Fibroblast of peridontal ligament (primary cell): Measurements from ENCODE around the gene VKORC1L1.
"Not testable (repeated sequence)": the region's sequence is repeated elsewhere in the genome, so short reads cannot be mapped to it uniquely, and the experiment has no call there.

Source experiments
- DNase-seq: peaks from one replicate; pipeline ENCODE4 v3.0.0-alpha.2; 2010; ENCODE audit errors: extremely low read depth

The VKORC1L1 gene

GRCh38 chr7:65884983-65885382 is 12.1 kb downstream of the VKORC1L1 start:
- not testable (repeated sequence) for DNase-seq

GRCh38 chr7:65885533-65885932 is 12.7 kb downstream of the VKORC1L1 start:
- DNase-seq: not testable (repeated sequence)

DNA sequence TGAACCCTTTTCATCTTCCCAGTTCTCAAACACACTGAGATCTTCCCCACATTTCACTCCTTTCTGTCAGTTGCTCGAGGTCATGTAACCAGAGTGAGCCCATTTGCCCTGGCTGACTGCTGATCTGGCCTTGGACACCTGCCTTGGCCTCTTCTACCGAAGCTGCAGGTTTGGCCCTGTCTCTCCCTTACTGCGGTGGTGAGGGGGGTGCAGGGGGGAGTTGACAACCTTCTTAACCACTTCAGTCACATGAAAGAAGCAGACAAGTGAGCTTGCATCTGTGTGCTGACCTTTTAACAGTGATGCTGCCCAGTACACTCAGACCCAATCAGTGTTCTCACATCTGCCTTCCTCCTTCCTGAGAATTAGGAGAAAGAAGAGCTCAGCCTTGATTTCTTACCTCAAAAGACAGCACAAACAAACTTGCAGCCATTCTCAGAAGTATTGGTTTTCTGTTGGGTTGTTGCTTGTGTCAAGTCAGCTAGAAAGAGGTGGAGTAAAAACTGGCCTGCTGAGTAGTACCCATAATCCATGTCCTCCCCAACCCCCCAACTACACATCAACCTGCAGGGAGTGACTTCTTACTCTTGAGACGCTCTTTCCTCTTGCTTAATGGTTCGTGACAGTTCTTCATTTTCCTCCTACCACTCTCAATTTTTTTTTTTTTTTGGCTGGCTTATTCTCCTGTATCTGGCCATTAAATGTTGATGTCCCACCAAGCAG is 15.7 kb downstream of the VKORC1L1 start:
- DNase-seq: not testable (repeated sequence)

DNA sequence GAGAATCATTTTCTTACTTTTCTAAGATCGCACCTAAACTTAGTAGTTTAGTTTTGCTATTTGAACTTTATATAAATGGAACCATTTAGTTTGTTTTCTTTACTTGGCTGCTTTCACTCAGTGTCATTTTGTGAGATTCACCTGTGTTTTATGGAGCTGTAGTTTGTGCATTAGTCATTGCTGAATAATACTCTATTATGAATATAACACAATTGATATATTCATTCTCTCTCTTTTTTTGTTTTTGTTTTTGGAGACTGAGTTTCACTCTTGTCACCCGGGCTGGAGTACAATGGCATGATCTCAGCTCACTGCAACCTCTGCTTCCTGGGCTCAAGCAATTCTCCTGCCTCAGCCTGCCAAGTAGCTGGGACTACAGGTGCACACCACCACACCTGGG is 16.8 kb downstream of the VKORC1L1 start:
- DNase-seq: not testable (repeated sequence)

GRCh38 chr7:65892161-65892560 is 19.3 kb downstream of the VKORC1L1 start:
- DNase-seq: no peak

DNA sequence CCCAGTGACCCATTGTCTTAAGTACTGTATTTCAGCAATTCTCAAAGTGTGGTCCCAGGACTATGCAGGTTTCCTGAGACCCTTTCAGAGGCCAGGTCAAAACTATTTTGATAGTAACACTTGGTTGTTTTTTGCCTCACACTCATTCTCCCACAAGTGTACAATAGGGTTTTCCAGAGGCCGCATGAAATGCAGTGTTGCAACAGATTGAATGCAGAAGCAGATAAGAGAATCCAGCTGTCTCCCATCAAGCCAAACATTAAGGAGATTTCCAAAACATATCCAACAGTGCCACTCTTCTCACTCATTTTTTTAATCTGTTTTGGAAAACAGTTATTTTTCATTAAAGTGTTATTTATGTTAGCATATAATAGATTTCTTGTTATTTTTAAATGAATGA is 20.0 kb downstream of the VKORC1L1 start:
- DNase-seq: peak; percentile 10

DNA sequence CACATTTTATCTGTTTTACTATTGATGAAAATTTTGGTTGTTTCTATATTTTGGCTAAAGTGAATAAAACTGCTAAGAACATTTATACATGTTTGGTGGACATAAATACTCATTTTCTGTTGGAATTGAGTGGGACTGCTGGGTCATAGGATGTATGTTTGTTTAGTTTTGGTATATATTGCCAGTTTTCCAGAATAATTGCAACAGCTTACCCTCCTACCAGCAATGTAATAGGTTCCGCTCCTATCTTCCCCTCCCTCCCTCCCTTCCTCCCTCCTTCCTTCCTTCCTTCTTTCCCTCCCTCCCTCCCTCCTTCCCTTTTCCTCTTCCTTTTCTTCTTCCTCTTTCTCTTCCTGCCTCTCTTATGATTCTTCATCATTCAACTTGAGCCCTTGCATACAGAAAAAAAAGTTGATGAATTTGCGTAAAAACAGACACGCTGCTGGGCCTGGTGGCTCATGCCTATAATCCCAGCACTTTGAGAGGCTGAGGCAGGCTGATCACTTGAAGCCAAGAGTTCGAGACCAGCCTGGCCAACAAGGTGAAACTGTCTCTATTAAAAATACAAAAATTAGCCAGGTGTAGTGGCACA is 23.5 kb downstream of the VKORC1L1 start:
- no peak for DNase-seq

DNA sequence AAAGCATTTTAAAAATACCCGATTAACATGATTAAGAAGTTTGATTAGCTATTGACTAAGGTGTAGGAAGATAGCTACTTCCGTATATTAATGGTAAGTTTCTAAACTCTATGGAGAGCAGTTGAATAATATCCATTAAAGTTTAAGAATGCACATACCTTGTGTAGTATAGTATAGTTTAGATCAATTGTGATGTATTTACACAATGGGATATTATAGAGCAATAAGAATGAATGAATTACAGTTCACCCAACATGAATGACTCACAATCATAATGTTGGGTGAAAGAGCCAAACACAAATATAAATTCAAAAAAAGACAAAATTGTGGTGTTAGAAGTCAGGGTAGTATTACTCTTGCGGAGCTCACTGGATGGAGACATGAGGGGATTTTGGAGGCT is 24.4 kb downstream of the VKORC1L1 start:
- not testable (repeated sequence) for DNase-seq

DNA sequence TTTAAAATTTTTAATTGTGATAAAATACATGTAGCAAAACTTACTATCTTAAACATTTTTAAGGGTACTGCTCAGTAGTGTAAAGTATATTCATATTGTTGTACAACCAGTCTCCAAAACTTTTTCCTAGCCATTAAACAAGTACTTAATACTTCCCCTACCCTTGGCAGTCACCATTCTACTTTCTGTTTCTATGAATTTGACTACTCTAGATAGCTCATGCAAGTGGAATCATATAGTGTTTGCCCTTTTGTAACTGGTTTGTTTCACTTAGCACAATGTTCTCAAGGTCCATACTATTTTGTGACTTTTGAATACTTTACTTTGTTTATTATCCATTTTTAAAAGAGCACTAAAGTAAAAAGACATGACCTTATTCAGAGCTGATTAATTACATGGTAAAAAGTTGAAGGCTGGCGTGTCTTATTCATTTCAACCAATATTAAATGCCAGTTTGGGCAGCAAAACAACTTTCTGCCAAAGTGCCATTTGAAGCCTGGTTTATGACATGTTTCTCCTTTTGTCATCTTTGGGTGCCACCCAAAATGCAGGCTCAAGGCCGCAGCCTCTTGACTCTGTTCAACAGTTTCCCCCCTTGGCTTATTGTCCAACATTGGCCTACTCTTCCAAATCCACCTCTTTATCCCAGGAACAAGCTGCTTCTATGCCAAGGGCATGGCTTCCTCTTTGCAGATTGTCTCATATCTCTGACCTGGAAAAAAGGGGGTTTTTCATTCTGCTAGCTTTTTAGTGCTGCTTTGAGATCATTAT is 26.0 kb downstream of the VKORC1L1 start:
- not testable (repeated sequence) for DNase-seq

GRCh38 chr7:65902306-65902705 is 29.4 kb downstream of the VKORC1L1 start:
- DNase-seq: no peak

- no peak for DNase-seq
These were observed 34.8 kb downstream of the VKORC1L1 start for GRCh38 chr7:65907501-65908198.

DNA sequence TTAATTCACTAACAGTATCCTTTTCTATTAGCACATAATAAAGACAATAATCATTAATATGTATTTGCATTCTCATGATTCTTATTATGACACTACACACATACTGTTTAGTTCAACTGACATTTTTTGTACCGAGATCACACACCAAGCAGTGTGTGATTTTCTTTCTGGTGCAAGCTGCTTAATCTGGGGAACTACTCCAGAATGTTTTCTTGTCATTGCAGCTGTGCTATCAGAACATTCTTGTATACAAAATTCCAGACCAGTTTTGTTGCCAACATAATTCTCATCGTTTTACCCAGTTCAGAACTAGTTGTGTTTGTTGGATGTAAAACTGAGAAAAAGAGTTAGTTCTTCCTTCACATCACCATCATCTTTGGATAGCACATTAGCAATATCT is 37.4 kb downstream of the VKORC1L1 start:
- peak; percentile 35 for DNase-seq

DNA sequence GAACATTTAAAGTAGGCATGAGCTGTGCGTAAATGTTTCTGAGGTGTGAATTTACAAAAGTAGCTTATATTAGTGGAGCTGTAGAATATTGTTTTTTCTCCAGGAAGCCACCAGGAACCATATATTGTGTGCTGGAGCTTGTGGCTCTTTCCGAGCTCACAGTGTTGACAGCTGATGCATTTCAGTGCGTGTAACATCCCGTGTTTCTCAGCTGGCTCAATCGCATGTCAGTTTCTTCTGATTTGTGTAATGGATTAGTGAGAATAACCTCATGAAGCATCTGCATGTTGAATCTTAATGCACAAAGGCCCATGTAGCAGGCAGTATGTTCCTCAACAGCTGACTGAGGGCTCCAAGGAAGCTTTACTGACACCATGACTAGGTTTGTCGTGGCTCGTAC is 39.4 kb downstream of the VKORC1L1 start:
- no peak for DNase-seq

DNA sequence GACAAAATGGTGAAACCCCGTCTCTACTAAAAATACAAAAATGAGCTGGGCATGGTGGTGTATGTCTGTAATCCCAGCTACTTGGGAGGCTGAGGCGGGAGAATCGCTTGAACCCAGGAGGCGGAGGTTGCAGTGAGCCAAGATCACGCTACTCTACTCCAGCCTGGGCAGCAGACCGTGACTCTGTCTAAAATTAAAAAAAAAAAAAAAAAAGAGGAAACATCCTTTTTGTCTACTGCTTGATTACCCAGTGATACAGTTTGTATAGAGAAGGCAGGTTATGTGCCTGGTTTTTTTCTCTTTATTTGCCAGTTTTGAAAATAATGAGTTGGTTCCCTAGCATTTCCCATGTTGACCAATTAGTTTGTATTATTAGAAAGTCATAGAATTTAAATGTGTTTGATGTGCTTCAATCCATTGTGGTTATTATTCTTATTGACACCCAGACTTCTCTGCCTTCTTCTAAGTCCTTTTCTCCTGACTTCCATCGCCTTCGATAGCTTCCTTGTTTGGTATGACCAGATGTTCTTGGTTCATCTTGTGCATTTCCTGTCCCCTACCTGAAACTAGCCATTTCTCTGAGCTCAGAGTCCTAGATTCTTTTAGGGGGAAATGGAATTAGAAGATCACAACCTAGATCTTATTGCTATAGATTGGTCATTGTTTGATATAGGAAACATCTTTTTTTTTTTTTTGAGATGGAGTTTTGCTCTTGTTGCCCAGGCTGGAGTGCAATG is 43.2 kb downstream of the VKORC1L1 start:
- DNase-seq: no peak

- DNase-seq: no peak
These were observed 50.4 kb downstream of the VKORC1L1 start for GRCh38 chr7:65923316-65923715.

DNA sequence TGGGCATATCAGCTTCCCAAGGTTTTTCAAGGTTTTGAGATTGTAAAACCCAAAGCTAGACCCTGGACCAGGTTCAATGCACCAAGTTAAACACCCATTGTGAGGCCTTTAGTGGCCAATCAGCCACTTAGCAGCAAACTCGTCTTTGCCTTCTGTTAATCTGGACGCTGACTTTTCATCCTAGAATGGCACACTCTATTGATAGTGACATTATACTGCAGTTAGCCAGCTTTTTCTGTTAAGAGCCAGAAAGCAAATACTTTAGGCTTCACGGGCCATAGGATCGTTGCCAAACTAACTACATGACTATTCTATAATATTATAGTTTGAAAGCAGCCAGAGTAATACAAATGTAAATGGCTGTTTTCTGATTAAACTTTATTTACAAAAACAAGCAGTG is 51.3 kb downstream of the VKORC1L1 start:
- DNase-seq: no peak

- DNase-seq: no peak
These were observed 52.2 kb downstream of the VKORC1L1 start for GRCh38 chr7:65925040-65925439.

DNA sequence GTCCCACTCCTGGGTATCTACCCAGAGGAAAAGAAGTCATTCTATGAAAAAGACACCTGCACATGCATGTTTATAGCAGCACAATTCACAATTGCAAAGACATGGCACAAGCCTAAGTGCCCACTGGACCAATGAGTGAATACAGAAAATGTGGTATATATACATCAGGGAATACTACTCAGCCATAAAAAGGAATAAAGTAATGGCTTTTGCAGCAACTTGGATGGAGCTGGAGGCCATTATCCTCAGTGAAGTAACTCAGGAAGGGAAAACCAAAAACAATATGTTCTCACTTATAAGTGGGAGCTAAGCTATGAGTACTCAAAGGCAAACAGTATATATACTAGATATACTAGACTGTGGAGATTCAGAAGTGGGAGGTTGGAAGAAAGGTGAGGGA is 53.7 kb downstream of the VKORC1L1 start:
- DNase-seq: no peak

GRCh38 chr7:65927489-65928448 is 54.9 kb downstream of the VKORC1L1 start:
- no peak for DNase-seq

DNA sequence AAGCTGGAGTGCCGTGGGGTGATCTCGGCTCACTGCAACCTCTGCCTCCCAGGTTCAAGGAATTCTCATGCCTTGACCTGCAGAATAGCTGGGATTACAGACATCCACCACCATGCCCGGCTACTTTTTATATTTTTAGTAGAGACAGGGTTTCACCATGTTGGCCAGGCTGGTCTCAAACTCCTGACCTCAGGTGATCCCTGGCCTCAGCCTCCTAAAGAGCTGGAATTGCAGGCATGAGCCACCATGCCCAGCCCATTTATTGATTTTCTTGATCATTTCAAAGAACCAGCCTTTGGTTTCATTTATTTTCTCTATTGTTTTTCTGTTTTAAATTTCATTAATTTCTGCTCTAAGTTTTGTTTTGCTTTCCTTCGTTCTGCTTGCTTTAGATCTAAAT is 58.8 kb downstream of the VKORC1L1 start:
- DNase-seq: no peak
